ENCODE results near the gene TMEM266.

GRCh38 chr15:76139368-76140073 lies 79.7 kb downstream of the TMEM266 start:
- TF ChIP-seq CTCF (IDR thresholded peaks at IDR 0.05), result peak in 5 of 7 experiments; percentile 87 to 93 (median 90)
- TF ChIP-seq POLR2A (IDR thresholded peaks at IDR 0.05), result no peak
- no peak for TF ChIP-seq POLR2AphosphoS5 (IDR thresholded peaks at IDR 0.05)

Data from stomach (tissue), 4 donors.